GM12891 (cell line): ENCODE measurements around the gene FADS1.
A peak's percentile ranks its signal among the peaks of the same experiment; 100 is the strongest.

Experiments
- DNase-seq: peaks from one replicate; pipeline ENCODE4 v3.0.0; 2011; ENCODE audit warnings: low spot score; ENCODE audit not compliant: insufficient read length
- FAIRE-seq: peaks from 2 replicates; lab custom pipeline; 2011; peaks lifted over from hg19 to GRCh38; lab: Jason Lieb, UNC
- PAX5 ChIP-seq: IDR thresholded peaks from 2 replicates; pipeline ENCODE4 v1.6.1; 2011; ENCODE audit warnings: low read length, moderate library complexity, mild to moderate bottlenecking; ENCODE audit not compliant: insufficient read depth, severe bottlenecking
- POLR2A ChIP-seq: IDR thresholded peaks from 2 replicates; pipeline ENCODE4 v1.6.1; 2011; ENCODE audit warnings: low read depth, low read length, control low read depth
- POLR2AphosphoS5 ChIP-seq: IDR thresholded peaks from 2 replicates; pipeline ENCODE4 v1.6.1; 2011; ENCODE audit warnings: low read depth, low read length, control low read depth
- POU2F2 ChIP-seq: IDR thresholded peaks from 2 replicates; pipeline ENCODE4 v1.6.1; 2011; ENCODE audit warnings: low read depth, mild to moderate bottlenecking, control low read depth, low read length, moderate library complexity
- SPI1 ChIP-seq: IDR thresholded peaks from 2 replicates; pipeline ENCODE4 v1.6.1; 2011; ENCODE audit warnings: low read depth, low read length, control low read depth
- TAF1 ChIP-seq: IDR thresholded peaks from 2 replicates; pipeline ENCODE4 v1.6.1; 2011; ENCODE audit warnings: low read depth, low read length, control low read depth

Gene FADS1

GRCh38 chr11:61838501-61838900, 21.7 kb upstream of the FADS1 start:
- FAIRE-seq (no peak), DNase-seq (no peak)
- TF ChIP-seq POLR2A, result no peak
- no peak for TF ChIP-seq POLR2AphosphoS5
- TF ChIP-seq POU2F2, result no peak
- no peak for TF ChIP-seq PAX5
- TF ChIP-seq TAF1, result no peak
- TF ChIP-seq SPI1, result no peak

GRCh38 chr11:61837411-61838005, 20.7 kb upstream of the FADS1 start:
- FAIRE-seq (no peak), DNase-seq (no peak)
- TF ChIP-seq SPI1, result no peak
- TF ChIP-seq POU2F2, result no peak
- no peak for TF ChIP-seq PAX5
- no peak for TF ChIP-seq POLR2AphosphoS5
- TF ChIP-seq POLR2A, result no peak
- TF ChIP-seq TAF1, result no peak

- TF ChIP-seq POLR2A (no peak), POU2F2 (no peak), TAF1 (no peak), POLR2AphosphoS5 (no peak), SPI1 (no peak), PAX5 (no peak)
- FAIRE-seq, result no peak
- DNase-seq, result no peak
Observed at GRCh38 chr11:61836193-61836592, 19.4 kb upstream of the FADS1 start.

GRCh38 chr11:61834278-61835048, 17.7 kb upstream of the FADS1 start:
- DNase-seq, result peak; percentile 80
- peak; percentile 81 for TF ChIP-seq TAF1
- TF ChIP-seq POLR2A, result peak; percentile 83
- 0 out of 2 replicates have a peak, but pooled peaks have one; percentile 37 for TF ChIP-seq SPI1
- peak; percentile 77; the same call in 1 of the 2 replicates for TF ChIP-seq POU2F2
- peak; percentile 73 for TF ChIP-seq POLR2AphosphoS5
- no peak for TF ChIP-seq PAX5
- peak; percentile 40 for FAIRE-seq

GRCh38 chr11:61833926-61834277, 17.1 kb upstream of the FADS1 start:
- FAIRE-seq (peak; percentile 20), DNase-seq (no peak)
- TF ChIP-seq POU2F2 (no peak), TAF1 (no peak), PAX5 (no peak), SPI1 (no peak), POLR2AphosphoS5 (no peak), POLR2A (no peak)

GRCh38 chr11:61833471-61833870, 16.7 kb upstream of the FADS1 start:
- DNase-seq (no peak), FAIRE-seq (no peak)
- no peak for TF ChIP-seq PAX5

GRCh38 chr11:61832754-61833153, 16.0 kb upstream of the FADS1 start:
- no peak for FAIRE-seq
- no peak for DNase-seq

GRCh38 chr11:61832207-61832606, 15.4 kb upstream of the FADS1 start:
- no peak for FAIRE-seq
- no peak for TF ChIP-seq POU2F2
- no peak for TF ChIP-seq SPI1
- TF ChIP-seq POLR2A, result no peak
- TF ChIP-seq PAX5, result no peak
- TF ChIP-seq TAF1, result no peak
- no peak for TF ChIP-seq POLR2AphosphoS5
- no peak for DNase-seq

More at GRCh38 chr11:61832754-61833153, 16.0 kb upstream of the FADS1 start:
- TF ChIP-seq POLR2A (no peak), SPI1 (no peak), POU2F2 (no peak), PAX5 (no peak), TAF1 (no peak), POLR2AphosphoS5 (no peak)

- DNase-seq (no peak), FAIRE-seq (no peak)
- TF ChIP-seq POU2F2 (no peak), TAF1 (no peak), POLR2AphosphoS5 (no peak)
Observed at GRCh38 chr11:61830237-61831105, 13.7 kb upstream of the FADS1 start.
